Measurements from ENCODE around the gene GANC. TPM values are rescaled to one million over a fixed set of nuclear protein-coding genes. Genes with fewer than 3 reads are reported as not detected.

GANC gene
- total RNA-seq, 1 experiment from 2014 or later, result 15.8 TPM

DNA sequence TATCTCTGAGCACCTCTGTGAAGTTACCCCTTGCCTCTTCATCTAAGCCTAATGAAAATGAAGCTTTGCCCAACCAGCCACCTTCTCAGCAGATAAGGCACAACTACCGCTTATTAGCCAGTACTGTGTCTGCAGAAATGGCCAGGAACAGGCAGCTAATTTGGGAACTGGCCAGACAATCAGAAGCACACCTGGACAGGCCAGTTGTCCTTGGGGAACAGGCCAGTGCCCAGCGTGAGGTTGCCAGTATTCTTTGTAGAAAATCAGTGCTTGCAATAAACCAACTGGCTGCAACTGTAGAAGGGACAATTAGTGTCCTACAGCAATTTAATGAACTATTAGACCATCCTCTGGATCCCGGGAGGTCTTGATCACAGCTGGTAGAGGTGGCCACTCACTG is 10.7 kb downstream of the GANC start:
- Mint-ChIP-seq H3K9me3 (no peaks in the 10 kb centered on the region), H3K4me1 (0 out of 4 replicates have a peak, but pooled peaks cover 3% of the 10 kb centered on the region in 2 experiments), H3K27ac (no peak overlapping the region), H3K4me3 (no peak overlapping the region), H3K27me3 (ENCODE audit: low read depth) (no peaks in the 10 kb centered on the region; the same call in 1 of the 2 replicates), H3K36me3 (ENCODE audit: insufficient read depth in 1 of 3, low read depth in 3 of 3) (no peaks in the 10 kb centered on the region)
- TF ChIP-seq, protein P1, sequence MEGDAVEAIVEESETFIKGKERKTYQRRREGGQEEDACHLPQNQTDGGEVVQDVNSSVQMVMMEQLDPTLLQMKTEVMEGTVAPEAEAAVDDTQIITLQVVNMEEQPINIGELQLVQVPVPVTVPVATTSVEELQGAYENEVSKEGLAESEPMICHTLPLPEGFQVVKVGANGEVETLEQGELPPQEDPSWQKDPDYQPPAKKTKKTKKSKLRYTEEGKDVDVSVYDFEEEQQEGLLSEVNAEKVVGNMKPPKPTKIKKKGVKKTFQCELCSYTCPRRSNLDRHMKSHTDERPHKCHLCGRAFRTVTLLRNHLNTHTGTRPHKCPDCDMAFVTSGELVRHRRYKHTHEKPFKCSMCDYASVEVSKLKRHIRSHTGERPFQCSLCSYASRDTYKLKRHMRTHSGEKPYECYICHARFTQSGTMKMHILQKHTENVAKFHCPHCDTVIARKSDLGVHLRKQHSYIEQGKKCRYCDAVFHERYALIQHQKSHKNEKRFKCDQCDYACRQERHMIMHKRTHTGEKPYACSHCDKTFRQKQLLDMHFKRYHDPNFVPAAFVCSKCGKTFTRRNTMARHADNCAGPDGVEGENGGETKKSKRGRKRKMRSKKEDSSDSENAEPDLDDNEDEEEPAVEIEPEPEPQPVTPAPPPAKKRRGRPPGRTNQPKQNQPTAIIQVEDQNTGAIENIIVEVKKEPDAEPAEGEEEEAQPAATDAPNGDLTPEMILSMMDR (conservative IDR thresholded peaks at IDR 0.05), result no peak
- Histone ChIP-seq H4K20me1 (ENCODE audit: control insufficient read depth, insufficient read depth, insufficient read length) (no peaks in the 10 kb centered on the region), H4K91ac (ENCODE audit: insufficient read length, low read depth, low read length) (no peak overlapping the region), H3K9me3 (ENCODE audit: control insufficient read depth, low read depth, low read length) (no peaks in the 10 kb centered on the region), H3K14ac (ENCODE audit: insufficient read depth, low read length) (no peak overlapping the region), H2BK12ac (ENCODE audit: insufficient read length, low read depth, low read length) (no peak overlapping the region), H2BK15ac (ENCODE audit: low read depth, low read length) (no peak overlapping the region), H2BK5ac (ENCODE audit: insufficient read length, low read length) (no peak overlapping the region), H3T11ph (ENCODE audit: low read length) (no peak overlapping the region), H2AK5ac (ENCODE audit: insufficient read length, low read length) (no peak overlapping the region), H4K8ac (replicated peaks; ENCODE audit: insufficient read length, low read depth, low read length) (no peak overlapping the region), H2BK20ac (ENCODE audit: low read depth, low read length, poor library complexity, severe bottlenecking) (no peak overlapping the region), H2AFZ (ENCODE audit: low read length) (no peak overlapping the region), H3K4ac (ENCODE audit: low read depth, low read length) (no peak overlapping the region), H3K27ac (ENCODE audit: insufficient read length, low read depth, low read length) (no peak overlapping the region), H3K18ac (ENCODE audit: insufficient read length, low read depth, low read length) (no peak overlapping the region), H3K9ac (ENCODE audit: extremely low read depth, insufficient read length, low read length) (no peak overlapping the region), H3K56ac (ENCODE audit: insufficient read length, low read depth, low read length) (no peak overlapping the region), H3K23ac (ENCODE audit: insufficient read length, low read depth, low read length) (no peak overlapping the region), H3K4me2 (ENCODE audit: insufficient read depth, insufficient read length, low read length) (no peak overlapping the region), H3K23me2 (ENCODE audit: insufficient read length, low read depth, low read length, poor library complexity, severe bottlenecking) (no peaks in the 10 kb centered on the region), H3K79me1 (ENCODE audit: insufficient read depth, low read depth, low read length, poor library complexity, severe bottlenecking) (no peaks in the 10 kb centered on the region), H4K5ac (ENCODE audit: insufficient read length, low read depth, low read length) (no peak overlapping the region), H3K4me1 (ENCODE audit: insufficient read depth, low read length) (no peaks in the 10 kb centered on the region), H2BK120ac (ENCODE audit: low read depth, low read length, poor library complexity, severe bottlenecking) (no peak overlapping the region), H3K27me3 (ENCODE audit: insufficient read depth, low read length) (no peaks in the 10 kb centered on the region), H3K79me2 (ENCODE audit: insufficient read depth, low read length) (no peaks in the 10 kb centered on the region; the same call in 1 of the 2 replicates)
- WGBS (ENCODE audit: extremely low coverage, insufficient read length, low lambda C conversion rate), result no CpG with 5 or more reads among the region's 3 CpGs
- no peak for DNase-seq
